ENCODE measurements around the gene UPF1. TPM values are rescaled to one million over a fixed set of nuclear protein-coding genes. Genes with fewer than 3 reads are reported as not detected.

The UPF1 gene
- total RNA-seq, 1 donor from 2014 or later, result 225 TPM

GRCh38 chr19:18851673-18852325, 20.0 kb downstream of the UPF1 start:
- H3K4me3 ChIP-seq, result no peak overlapping the region
- H3K36me3 ChIP-seq, result peaks cover 68% of the 10 kb centered on the region in 2 donors
- no peak for TF ChIP-seq CTCF (IDR thresholded peaks at IDR 0.05)
- intact Hi-C loops (cut with DNase I), result no loop called here
- H3K9me3 ChIP-seq, result no peaks in the 10 kb centered on the region
- no peaks in the 10 kb centered on the region for H3K27me3 ChIP-seq
- peaks cover 23 to 42% of the 10 kb centered on the region in 2 donors for H3K4me1 ChIP-seq
- H3K27ac ChIP-seq, result peak overlapping the region; percentile 81 to 90
- DNase-seq (ENCODE audit: low spot score in 2 of 2), result no peak

GRCh38 chr19:18852648-18853047, 20.9 kb downstream of the UPF1 start:
- Histone ChIP-seq H3K36me3 (peaks cover 76 to 77% of the 10 kb centered on the region in 2 donors), H3K4me1 (peaks cover 23 to 33% of the 10 kb centered on the region in 2 donors), H3K27me3 (no peaks in the 10 kb centered on the region), H3K27ac (no peak overlapping the region), H3K4me3 (no peak overlapping the region), H3K9me3 (no peaks in the 10 kb centered on the region)
- TF ChIP-seq CTCF (IDR thresholded peaks at IDR 0.05), result no peak
- intact Hi-C loops (cut with DNase I), result no loop called here
- no peak for DNase-seq (ENCODE audit: low spot score in 2 of 2)

GRCh38 chr19:18853755-18854427, 22.1 kb downstream of the UPF1 start:
- H3K36me3 ChIP-seq, result peaks cover 89% of the 10 kb centered on the region in 2 donors
- H3K9me3 ChIP-seq, result no peaks in the 10 kb centered on the region
- H3K27ac ChIP-seq, result no peak overlapping the region
- H3K4me3 ChIP-seq, result no peak overlapping the region
- H3K4me1 ChIP-seq, result peaks cover 18 to 22% of the 10 kb centered on the region in 2 donors
- TF ChIP-seq CTCF (IDR thresholded peaks at IDR 0.05), result no peak
- no peak for DNase-seq (ENCODE audit: low spot score in 2 of 2)
- H3K27me3 ChIP-seq, result no peaks in the 10 kb centered on the region
- intact Hi-C loops (cut with DNase I), result no loop called here

GRCh38 chr19:18854982-18855381, 23.2 kb downstream of the UPF1 start:
- no peak overlapping the region for H3K27ac ChIP-seq
- peaks cover 8 to 11% of the 10 kb centered on the region in 2 donors for H3K4me1 ChIP-seq
- TF ChIP-seq CTCF (IDR thresholded peaks at IDR 0.05), result no peak
- no peak overlapping the region for H3K4me3 ChIP-seq
- intact Hi-C loops (cut with DNase I), result no loop called here
- H3K36me3 ChIP-seq, result peaks cover 99 to 100% of the 10 kb centered on the region in 2 donors
- H3K27me3 ChIP-seq, result no peaks in the 10 kb centered on the region
- no peaks in the 10 kb centered on the region for H3K9me3 ChIP-seq
- DNase-seq (ENCODE audit: low spot score in 2 of 2), result no peak

GRCh38 chr19:18855647-18856384, 24.1 kb downstream of the UPF1 start:
- no peak overlapping the region for H3K4me3 ChIP-seq
- DNase-seq (ENCODE audit: low spot score in 2 of 2), result no peak
- no peaks in the 10 kb centered on the region for H3K9me3 ChIP-seq
- H3K36me3 ChIP-seq, result peaks cover 99 to 100% of the 10 kb centered on the region in 2 donors
- H3K27ac ChIP-seq, result no peak overlapping the region
- intact Hi-C loops (cut with DNase I), result no loop called here
- no peak for TF ChIP-seq CTCF (IDR thresholded peaks at IDR 0.05)
- no peaks in the 10 kb centered on the region for H3K27me3 ChIP-seq
- H3K4me1 ChIP-seq, result peaks cover 0 to 3% of the 10 kb centered on the region in 2 donors

All from ascending aorta (tissue), 2 donors.